Measurements from ENCODE around the gene TIMP2.
A peak's percentile ranks its signal among the peaks of the same experiment; 100 is the strongest.
"Not testable (repeated sequence)": the region's sequence is repeated elsewhere in the genome, so short reads cannot be mapped to it uniquely, and the experiment has no call there.

TIMP2 gene

DNA sequence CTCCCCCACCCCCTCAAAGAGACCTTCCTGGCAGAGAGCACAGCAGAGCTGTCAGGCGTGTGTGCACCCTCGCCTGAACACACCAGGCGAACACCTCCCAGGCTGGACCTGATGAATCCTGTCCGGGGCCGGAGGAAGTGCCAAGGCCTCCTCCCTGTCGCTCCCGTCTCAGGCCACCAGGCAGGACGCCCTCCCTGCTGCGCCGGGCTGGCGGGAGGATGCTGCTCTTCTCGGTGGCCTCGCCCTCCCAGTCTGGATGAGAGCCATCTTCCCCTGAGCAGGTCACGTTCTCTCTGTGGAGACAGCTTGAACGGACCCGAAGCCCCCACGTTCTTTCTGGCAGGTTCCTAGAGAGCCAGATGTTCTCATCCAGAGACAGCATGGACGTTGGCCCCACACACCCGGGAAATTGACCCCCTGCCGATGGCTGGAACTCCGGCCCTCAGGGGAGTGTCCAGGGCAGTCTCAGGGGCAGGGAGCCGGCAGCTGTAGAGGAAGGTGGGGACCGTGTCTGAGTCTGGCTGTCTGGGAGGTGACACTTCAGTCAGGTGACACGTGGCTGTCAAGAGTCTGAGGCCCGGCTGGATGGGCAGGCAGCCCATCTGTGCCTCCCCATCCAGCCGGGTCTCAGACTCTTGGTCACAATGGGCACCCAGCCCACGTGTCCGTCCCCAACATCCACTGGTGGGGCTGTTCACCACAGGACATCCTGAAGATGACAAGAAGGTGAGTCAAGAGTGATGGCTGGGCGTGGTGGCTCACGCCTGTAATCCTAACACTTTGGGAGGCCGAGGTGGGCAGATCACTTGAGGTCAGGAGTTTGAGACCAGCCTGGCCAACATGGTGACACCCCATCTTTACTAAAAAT is 5.0 kb upstream of the TIMP2 start:
- DNase-seq, result no peak

DNA sequence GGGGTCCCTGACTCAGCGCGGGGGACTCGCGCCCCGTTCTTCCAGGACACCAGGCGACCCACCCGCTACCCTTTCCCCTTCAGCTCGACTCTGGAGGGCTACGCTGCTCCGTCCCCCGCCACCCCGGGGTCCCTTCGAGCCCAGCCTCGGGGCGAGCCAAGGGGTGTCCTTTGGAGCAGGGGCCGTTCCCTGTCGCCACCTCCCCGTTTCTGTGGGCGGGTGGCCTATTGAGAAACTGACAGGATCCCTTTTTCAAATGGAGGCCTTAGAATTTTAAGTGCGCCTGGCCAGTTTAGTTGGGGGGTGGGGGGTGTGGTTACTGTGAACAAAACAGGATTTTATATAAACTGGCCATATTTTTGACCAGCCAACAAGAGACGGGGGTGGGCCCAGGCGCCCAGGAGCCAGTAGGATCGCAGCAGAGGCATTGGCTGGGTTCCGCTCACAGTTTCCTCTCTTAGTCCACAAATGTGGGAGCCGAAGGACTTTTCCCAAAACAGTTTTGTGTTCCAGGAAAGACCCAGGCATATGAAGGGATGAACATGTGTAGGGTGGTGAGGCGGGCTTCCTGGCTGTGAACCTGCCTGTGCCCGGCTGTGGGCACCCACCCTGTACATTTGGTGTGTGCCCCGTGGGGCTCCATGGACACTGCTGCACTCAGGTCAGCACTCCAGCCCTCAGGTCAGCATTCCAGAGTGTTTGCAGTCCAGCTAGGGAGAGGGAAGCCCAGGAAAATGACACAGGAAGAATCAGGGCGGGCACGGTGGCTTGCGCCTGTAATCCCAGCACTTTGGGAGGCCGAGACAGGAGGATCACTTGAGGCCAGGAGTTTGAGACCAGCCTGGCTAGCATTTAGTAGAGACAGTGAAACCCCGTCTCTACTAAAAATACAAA is 722 bp upstream of the TIMP2 start:
- peak in 1 of 2 experiments; percentile 14 for DNase-seq

DNA sequence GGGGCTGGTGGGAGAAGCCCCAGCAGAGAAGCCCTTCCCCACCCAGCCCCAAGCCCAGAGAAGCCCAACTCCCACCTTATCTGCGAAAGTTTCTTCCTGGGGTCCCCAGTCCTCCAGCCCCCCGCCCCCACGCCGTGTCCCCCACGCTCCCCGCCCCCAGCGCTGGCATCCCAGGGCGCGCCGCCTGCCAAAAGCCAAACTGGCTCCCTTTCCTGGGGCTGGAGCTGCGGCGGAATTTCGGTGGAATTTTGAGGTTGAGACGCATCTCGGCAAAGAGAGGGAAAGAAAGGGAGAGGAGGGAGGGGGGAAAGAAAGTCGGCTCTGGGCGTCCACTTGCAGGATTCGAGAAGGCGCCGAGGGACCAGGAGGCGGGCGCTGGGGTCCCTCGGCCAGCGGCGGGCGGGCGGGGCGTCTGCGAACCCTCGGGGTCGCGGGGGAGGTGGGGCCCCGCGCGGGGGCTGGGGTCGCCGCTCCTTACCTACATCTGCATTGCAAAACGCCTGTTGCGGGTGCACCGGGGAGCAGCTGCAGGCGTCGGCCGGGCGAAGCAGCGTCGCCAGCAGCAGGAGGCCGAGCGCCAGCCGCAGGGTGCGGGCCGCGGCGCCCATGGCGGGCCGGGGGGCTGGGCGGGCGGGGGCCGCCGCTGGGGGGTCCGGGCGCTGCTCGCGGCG is 571 bp downstream of the TIMP2 start:
- no peak for DNase-seq

DNA sequence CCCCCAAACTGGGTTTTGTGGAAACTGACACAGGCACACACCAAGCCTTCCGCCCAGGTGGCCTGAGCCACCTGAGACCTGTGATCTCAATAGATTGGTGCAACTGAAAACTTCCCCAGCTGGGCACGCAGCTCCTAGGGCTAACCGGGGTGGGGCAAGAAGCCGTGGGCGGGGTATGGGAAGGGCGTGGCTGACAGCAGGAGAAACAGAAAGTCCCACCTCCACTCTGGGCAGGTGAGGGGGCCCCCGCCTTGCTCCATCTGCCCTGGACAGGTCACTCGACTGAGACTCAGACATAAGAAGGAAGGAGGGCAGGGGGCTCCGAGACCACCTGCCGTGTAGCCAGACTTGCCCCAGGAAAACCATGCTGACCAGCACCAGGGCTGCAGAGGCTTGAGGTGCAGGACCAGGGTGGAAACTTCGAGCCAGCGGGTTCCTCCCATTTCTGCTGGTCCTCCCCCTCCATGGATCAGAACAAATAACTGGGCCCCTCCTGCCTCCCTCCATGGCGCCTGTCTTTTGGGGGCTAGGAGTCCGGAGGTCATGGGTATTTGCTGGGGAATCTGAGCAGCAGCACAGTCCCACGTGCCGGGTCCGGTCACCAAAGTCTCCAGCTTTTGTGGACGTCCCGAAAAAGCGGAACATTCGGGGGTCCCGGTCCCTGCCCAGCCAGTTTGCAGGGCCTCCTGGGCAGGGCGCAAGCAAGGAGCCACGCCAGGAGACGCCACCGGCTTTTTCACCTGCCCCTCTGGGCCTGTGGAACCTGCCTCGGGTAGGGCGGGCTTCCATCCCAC is 1.3 kb downstream of the TIMP2 start:
- no peak for DNase-seq

DNA sequence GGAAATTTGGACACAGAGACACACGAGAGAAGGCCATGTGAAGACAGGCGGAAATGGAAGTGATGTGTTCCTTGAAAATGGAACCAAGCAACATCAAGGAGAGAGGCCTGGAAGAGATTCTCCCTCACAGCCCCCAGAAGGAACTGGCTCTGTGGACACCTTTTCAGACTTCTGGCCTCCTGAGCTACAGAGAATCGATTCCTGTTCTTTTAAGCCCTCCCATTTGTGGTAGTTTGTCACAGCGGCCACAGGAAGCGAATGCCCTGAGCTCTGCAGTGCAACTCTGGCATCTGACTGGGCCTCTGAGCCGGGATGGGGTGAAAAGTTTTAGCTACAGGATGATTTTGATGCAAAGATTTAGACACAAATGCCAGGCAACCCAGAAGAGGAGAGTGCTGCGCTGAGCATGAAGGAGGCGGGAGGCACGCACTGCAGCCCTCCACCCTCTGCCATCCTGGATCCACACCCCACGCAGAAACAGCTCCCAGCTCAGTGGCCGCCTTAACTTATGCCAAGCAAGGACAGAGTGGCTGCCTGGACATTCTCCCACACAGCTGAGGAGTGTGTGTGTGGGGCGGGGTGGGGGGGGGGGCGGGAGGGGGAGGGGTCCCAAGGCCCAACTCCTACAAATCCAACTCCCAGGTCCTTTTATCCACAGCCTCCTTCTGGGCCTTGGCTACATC is 2.2 kb downstream of the TIMP2 start:
- DNase-seq, result no peak

- no peak for DNase-seq
Measured at GRCh38 chr17:78921437-78921971, 3.7 kb downstream of the TIMP2 start.

DNA sequence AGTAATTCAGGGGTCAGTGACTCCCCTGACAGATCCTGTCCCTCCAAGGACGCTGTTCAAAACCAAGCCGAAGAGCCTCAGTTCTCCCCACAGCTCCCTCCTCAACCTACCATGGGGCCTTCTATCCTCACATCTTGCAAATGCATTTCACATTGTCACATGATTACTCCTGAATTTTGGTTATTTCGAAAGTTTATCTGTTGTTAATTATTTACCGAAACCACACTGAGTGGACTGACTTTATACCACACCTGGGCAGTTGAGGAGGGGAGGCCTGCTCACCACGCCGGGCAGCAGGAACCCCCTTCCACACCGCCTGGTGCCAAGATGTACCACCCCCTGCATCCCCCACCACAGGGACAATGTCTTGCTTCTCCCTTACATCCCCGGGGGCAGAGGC is 4.7 kb downstream of the TIMP2 start:
- no peak for DNase-seq

DNA sequence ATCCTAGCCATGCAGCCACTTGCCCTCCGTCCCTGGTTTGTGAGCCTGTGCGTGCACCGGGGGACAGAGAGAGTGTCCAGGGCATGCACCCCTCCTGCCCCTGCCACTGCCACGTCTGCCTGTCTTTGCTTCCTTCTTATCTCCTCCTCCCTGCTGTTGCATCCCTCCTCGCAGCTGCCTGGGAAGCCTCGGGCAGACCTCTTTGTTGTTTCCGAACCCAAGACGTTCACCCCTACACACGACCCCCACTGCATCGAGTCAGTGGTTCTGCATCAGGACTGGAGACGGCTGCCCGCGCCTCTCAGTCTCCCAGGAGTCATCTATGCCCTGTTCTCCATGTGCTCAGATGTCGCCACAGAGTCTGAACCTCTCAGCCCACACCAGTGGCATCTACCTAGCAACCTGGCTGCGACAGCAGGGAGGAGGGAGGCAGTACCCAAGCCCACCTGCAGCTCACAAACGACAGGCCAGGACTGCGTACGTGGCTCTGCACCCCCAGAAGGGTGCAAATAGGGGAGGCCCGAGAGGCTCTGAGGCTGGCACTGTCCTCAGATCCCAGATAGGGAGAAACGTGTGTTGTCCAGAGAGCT is 5.2 kb downstream of the TIMP2 start:
- DNase-seq, result no peak

GRCh38 chr17:78918979-78919378 is 6.2 kb downstream of the TIMP2 start:
- DNase-seq, result no peak

GRCh38 chr17:78917451-78918275 is 7.5 kb downstream of the TIMP2 start:
- DNase-seq, result no peak

DNA sequence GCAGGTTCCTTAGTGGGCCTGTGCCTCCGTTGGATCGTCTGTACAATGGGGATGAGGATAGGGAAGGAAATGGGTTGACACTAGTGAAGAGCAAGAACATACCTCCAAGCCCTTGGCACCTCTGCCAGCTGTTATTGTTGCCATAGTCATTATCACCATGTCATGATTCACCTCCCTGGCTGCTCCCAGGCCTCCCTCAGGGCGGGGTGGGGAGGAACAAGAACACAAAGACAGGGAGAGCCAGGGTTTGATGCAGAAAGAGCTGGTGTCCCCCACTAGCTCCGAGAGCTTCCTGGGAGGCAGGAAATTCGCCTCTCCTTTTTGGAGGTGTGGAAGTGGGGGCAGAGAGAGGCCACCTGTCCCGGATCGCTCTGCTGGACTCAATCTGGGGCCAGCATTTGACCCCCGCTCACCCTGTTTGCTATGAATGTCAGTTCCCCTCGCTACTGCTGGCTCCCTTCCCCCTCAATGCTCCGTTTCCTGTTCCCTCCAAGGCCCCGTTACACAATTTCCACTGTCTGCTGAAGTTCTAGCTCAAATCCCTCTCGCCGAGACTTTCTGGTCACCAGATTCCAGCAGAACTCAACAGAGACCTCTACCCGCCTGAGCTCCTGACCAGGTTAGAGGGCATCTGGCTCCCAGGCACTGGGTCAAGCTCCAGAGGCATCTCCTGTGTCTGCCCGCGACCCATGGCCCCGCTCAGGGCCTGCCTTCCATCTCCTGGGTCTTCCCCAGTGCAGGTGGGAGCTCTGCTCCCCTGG is 9.1 kb downstream of the TIMP2 start:
- peak in 1 of 2 experiments; percentile 21 for DNase-seq

DNA sequence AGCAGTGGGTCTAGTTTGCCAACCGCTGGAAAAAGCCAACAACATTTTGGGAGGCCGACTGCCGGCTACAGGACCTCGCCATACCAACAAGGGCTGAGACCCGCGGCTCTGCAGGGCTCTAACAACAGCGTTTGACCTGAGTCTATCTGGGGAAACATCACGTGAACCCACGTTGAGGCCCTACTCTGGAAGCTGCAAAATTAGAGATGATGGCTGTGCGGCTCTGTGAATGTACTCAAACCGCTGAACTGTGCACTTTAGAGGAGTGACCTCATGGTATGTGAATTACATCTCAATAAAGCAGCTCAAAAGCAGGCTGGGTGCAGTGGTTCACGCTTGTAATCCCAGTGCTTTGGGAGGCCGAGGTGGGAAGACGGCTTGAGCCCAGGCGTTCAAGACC is 12.1 kb downstream of the TIMP2 start:
- DNase-seq, result no peak

DNA sequence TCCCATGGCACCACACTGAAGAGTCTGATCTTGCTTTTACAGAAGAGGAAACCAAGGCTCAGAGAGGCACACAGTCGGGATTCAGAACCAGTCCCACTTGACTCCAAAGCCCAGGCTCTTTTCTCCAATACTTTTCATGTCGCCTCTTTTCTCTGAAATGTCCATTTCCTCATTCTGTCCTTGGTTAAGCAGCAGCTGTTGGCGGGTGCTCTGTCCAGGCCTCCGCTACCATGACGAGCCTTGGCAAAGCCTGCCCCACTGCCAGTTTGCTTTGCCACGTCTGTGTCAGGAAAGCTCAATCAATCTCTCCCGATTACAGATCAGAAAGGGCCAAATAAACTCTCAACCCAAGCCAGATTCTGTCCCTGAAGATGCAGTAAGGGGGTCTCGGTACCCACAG is 13.1 kb downstream of the TIMP2 start:
- DNase-seq, result no peak

- DNase-seq, result not testable (repeated sequence)
Measured at GRCh38 chr17:78911543-78911942, 13.6 kb downstream of the TIMP2 start.

GRCh38 chr17:78910497-78911284 is 14.5 kb downstream of the TIMP2 start:
- no peak for DNase-seq

GRCh38 chr17:78908426-78908825 is 16.8 kb downstream of the TIMP2 start:
- peak; percentile 9 to 57 for DNase-seq

GRCh38 chr17:78905541-78905940 is 19.6 kb downstream of the TIMP2 start:
- DNase-seq, result peak; percentile 30 to 36

DNA sequence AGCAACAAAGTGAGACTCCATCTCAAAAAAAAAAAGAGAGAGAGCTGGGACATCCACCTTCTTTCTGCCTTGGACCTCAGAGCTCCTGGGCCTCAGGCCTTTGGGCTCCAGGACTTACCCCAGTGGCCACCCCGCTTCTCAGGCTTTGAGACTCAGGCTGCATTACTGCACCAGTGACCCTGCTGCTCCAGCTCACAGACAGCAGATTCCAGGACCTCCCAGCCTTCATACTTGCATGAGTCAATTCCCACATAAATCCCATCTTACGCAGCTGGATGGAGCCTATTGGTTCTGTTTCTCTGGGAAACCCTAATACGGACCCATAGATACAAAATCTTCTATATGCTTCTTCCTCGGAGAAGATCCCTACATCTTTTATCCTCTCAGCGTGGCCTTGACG is 20.1 kb downstream of the TIMP2 start:
- no peak for DNase-seq

GRCh38 chr17:78904371-78904770 is 20.8 kb downstream of the TIMP2 start:
- DNase-seq, result no peak

Measured in NCI-H2081 (cell line).